Measurements from ENCODE around the gene CTBP2. TPM values are rescaled to one million over a fixed set of nuclear protein-coding genes. Genes with fewer than 3 reads are reported as not detected.

Gene CTBP2
- total and polyA plus RNA-seq, 8 donors = 21.4 to 60.8 (median 31.1) TPM

DNA sequence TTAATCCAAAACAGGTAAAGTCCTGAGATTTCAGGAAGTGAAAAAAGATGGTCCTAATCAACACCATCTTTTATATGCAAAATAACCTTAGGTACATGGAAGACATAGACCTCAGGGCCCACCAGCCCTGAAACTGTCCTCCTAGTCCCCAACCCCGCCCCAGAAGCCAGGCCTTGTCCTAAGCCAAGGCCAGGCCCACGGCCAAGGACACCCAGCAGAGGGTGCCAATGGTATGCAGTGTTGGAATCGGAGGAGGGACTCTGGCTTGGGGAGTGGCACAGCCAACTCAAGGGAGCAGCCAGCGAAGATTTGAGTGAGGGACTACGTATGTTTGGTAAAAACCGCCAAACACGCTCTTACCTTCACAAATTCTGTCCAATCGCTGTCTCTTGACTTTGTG is 121.7 kb downstream of the CTBP2 start:
- DNase-seq = peak in 5 of 6 donors; percentile 74 to 85 (median 78)
- H3K36me3 ChIP-seq = no peaks in the 10 kb centered on the region
- peaks cover 37 to 45% (median 42%) of the 10 kb centered on the region in 3 donors for H3K4me1 ChIP-seq
- intact Hi-C loops (cut with DNase I) = no loop called here
- H3K9me3 ChIP-seq = no peaks in the 10 kb centered on the region
- peak; percentile 70 to 88 (median 81) for ATAC-seq
- FAIRE-seq = no peak
- TF ChIP-seq, protein P1, sequence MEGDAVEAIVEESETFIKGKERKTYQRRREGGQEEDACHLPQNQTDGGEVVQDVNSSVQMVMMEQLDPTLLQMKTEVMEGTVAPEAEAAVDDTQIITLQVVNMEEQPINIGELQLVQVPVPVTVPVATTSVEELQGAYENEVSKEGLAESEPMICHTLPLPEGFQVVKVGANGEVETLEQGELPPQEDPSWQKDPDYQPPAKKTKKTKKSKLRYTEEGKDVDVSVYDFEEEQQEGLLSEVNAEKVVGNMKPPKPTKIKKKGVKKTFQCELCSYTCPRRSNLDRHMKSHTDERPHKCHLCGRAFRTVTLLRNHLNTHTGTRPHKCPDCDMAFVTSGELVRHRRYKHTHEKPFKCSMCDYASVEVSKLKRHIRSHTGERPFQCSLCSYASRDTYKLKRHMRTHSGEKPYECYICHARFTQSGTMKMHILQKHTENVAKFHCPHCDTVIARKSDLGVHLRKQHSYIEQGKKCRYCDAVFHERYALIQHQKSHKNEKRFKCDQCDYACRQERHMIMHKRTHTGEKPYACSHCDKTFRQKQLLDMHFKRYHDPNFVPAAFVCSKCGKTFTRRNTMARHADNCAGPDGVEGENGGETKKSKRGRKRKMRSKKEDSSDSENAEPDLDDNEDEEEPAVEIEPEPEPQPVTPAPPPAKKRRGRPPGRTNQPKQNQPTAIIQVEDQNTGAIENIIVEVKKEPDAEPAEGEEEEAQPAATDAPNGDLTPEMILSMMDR (IDR thresholded peaks at IDR 0.05) = no peak
- H3K4me3 ChIP-seq = no peak overlapping the region
- 24 to 31% methylated on average over 8 of the region's 8 CpGs for WGBS, 2 donors
- H3K27me3 ChIP-seq = no peaks in the 10 kb centered on the region
- H3K27ac ChIP-seq = peak overlapping the region in 2 of 4 donors; percentile 6 to 45

DNA sequence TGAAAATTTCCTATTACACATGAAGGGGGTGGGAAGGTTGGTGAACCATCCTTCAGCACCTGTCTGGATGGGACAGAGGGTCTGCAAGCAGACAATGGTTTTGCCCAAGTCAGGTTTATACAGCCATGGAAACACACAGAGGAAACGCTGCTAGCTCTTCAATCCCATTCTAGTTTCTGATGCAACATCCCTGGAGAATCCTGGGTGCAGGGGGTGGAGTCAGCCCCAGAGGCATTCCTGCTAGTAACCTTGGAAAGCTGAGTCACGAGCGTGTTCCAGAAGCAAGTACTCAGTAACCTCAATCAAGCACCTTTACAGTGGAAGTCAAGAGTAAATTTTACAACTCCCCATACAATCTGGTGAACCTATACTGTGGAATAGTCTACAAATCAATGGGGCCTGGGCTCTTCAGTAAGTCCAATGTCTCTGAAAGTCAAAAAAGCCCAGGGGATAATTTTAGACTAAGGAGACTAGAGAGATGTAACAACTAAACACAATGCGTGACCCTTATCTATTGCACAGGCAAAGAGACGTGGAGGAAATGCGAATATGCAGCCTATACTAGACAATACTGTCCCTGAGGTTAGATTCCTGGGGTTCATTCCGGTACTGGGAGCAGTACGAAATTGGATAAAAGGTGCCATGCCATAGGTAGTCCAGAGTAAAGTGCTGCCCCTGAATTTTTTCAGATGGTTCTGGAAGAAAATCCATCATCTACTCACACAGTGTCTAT is 123.1 kb downstream of the CTBP2 start:
- ATAC-seq (peak; percentile 62 to 75 (median 71)), DNase-seq (peak in 4 of 6 donors; percentile 66 to 85 (median 71)), FAIRE-seq (no peak)
- peaks cover 37 to 45% (median 42%) of the 10 kb centered on the region in 3 donors for H3K4me1 ChIP-seq
- intact Hi-C loops (cut with DNase I) = no loop called here
- 48 to 54% methylated on average over 8 of the region's 8 CpGs for WGBS, 2 donors
- H3K27me3 ChIP-seq = no peaks in the 10 kb centered on the region
- H3K9me3 ChIP-seq = no peaks in the 10 kb centered on the region
- H3K27ac ChIP-seq = peak overlapping the region in 2 of 4 donors; percentile 6 to 45
- TF ChIP-seq, protein P1 (IDR thresholded peaks at IDR 0.05) = no peak
- no peaks in the 10 kb centered on the region for H3K36me3 ChIP-seq
- no peak overlapping the region for H3K4me3 ChIP-seq

DNA sequence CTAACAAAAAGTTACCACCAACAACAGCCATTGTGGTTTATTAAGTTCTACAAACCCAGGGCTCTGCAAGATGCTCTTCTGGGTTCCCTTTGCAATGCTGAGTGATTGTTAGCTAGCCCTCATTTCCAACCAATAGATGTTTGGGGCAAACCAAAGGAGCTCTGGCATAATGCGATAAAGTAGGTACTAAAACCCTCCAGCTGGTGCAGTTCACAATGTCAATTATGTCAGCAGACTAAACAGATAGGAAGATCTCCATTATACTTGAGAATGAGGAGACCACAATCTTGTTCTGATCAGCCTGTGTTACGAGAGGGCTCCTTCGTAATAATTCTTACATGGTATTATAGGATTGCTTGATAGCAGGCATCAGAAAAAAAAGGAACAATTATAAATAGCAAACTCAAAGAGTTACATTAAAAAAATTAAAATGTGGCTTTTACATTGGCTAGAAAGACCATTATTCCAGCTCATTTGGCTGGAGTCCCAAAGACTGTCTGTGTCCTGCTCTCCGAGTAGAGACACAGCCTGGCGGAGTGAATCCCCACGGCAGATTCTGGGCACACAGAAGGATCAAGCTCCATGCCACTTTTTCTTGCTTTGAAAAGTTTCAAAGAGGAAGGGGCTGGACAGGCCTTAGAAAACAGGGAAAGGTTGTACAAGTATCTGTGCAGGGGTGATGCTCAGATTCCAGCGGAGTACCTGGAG is 124.6 kb downstream of the CTBP2 start:
- intact Hi-C loops (cut with DNase I) = no loop called here
- peak in 2 of 6 donors; percentile 12 to 15 for DNase-seq
- ATAC-seq = no peak
- Histone ChIP-seq H3K36me3 (no peaks in the 10 kb centered on the region), H3K27me3 (no peaks in the 10 kb centered on the region), H3K4me1 (peaks cover 39 to 49% (median 44%) of the 10 kb centered on the region in 3 donors), H3K9me3 (no peaks in the 10 kb centered on the region), H3K27ac (peak overlapping the region in 2 of 4 donors; percentile 34 to 53), H3K4me3 (no peak overlapping the region)
- FAIRE-seq = no peak
- WGBS, 2 donors = 41 to 49% methylated on average over 7 of the region's 7 CpGs
- TF ChIP-seq, protein P1 (IDR thresholded peaks at IDR 0.05) = no peak

DNA sequence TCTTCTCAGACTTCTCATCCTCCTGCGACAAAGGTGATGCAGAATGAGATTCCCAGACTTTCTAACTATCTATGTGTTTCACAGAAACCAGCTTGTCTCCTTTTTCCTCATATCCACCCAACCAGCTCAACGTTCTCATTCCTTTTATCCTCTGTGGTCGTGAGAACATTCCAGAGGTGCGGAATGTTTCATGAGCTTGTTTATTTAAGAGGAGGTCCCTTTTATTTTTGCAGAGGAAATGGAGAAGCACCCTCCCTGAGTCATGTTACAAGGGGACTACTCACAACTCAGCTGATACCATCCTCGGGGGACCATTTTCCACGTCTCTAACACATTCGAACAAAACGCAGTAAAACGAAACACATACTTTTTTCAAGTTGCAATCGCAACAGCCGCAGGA is 125.2 kb downstream of the CTBP2 start:
- no peak for FAIRE-seq
- intact Hi-C loops (cut with DNase I) = no loop called here
- Histone ChIP-seq H3K9me3 (no peaks in the 10 kb centered on the region), H3K27me3 (no peaks in the 10 kb centered on the region), H3K4me1 (peaks cover 45 to 55% (median 51%) of the 10 kb centered on the region in 3 donors), H3K27ac (peak overlapping the region in 1 of 4 donors; percentile 53), H3K4me3 (no peak overlapping the region), H3K36me3 (no peaks in the 10 kb centered on the region)
- DNase-seq = no peak
- TF ChIP-seq, protein P1 (IDR thresholded peaks at IDR 0.05) = no peak
- 37 to 42% methylated on average over 11 of the region's 11 CpGs for WGBS, 2 donors
- ATAC-seq = no peak
